Activated CD4-positive, alpha-beta T cell treated with anti-CD3 and anti-CD28 coated beads for 48 hours (primary cell): ENCODE results near the gene MAML3.

Source experiments
- DNase-seq: peaks from one replicate; pipeline ENCODE4 v3.0.0-alpha.2; 2020

MAML3 gene

DNA sequence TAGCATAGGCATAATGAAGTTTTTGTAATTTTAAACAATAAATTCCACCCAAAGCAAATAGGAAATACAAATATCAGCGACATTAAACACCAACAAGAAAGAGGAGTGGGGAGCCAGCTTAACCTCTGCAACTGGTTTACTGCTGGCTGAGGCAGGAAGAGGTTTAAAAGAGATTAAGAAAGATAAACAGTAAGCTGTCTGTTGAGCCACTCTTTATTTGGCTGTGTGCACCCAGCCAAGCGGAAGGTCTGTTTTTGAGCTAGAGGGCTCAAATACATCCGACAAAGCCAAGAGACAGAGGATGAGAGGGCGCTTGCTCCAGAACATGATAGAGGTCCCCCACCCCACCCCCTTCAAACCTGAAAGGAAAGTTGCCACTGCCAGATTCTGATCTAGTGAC is 297.0 kb downstream of the MAML3 start:
- DNase-seq = no peak

DNA sequence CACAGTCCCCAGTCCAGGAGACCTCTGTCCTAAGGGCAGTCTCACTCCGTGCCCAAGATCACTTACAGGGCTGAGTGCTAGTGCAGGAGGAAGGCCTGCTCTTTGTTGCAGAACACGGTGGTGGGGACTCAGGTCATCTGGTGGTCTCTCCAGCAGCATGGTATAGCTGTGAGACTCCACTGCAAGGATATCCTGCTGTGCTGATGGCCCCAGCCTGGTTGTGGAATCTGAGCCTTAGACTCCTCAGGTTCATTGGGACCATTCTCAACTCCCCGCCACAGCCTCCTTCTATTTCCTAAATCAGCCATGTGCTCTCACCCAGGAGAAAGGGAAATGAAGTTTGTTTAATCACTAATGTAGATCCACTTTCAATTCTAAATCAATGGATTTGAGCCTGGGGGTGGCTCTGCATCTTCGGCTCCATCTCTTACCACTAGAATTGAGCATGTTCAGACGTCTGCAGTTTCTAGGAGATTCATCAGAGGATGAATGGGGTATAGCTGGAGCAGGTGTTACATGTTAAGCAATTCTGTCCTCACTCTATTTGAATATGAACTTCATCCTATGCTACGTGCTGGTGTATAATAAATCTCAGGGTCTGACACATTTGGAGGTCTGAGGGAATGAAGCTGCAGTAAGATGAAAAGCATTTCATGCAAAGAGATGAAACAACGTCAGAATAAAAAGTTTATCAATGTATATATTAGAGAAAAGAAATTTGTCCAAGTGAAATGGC is 299.1 kb downstream of the MAML3 start:
- DNase-seq = no peak

DNA sequence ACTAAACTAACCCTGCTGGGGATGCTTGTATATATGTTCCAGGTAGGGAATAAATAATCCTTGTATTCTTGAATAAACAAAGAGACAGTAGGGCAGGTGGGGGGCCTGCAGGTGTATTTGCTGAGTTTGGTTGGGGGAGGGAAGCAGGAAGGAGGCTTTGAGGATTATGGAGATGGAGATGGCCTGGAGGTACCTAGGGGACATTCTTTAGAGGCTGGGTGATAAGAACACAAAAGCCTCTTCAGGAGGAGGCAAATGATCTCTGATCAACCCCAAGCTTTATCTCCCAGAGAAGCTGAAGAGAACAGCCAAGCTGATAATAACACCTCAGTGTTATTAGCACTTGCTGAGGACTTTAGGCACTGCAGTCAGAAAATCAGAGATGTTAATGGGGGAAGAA is 300.7 kb downstream of the MAML3 start:
- DNase-seq = no peak

DNA sequence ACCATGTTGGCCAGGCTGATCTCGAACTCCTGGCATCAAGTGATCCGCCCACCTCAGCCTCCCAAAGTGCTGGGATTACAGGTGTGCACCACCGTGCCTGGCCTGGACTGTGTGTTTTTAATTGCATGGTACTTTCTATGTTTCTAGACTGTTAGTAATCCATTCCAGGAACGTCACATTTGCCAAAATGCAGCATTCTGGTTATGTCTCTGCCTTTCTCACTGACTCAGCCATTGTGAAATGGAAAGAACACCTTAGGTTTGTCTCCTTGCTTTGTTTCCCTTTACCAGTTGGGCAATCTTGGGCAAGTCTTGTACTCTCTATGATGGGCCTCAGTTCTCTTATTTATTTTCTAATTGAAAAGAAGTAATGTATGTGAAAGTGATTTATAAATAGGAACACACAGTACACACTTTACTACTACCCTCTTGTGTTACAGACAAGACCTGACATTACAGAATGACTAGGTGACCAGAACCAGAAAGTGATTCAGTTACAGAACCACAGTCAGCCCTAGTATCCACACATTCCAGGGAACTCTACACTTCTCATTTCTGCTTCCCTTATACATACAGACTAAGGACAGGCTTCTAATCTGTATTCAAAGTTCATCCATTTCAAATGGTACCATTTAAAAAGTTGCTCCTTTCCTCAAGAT is 301.2 kb downstream of the MAML3 start:
- DNase-seq = peak; percentile 27

DNA sequence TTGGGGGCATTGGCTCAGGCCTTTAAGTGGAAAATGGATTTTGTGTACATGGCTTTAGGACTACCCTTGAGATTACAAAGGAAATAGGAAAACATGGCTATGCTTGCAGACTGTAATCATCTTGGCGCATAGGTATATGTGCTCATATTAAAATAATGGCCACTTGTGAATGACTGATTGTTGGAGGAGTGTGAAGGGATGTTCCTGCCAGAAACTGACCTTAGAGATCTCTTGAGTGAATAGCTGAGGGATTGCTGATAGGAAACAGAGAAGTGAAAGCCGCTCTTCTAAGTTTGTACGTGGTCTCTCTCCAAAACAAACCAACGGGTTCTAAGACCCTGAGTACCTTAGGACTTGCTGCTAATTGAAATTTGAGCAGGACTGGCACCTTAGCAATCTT is 302.3 kb downstream of the MAML3 start:
- no peak for DNase-seq

DNA sequence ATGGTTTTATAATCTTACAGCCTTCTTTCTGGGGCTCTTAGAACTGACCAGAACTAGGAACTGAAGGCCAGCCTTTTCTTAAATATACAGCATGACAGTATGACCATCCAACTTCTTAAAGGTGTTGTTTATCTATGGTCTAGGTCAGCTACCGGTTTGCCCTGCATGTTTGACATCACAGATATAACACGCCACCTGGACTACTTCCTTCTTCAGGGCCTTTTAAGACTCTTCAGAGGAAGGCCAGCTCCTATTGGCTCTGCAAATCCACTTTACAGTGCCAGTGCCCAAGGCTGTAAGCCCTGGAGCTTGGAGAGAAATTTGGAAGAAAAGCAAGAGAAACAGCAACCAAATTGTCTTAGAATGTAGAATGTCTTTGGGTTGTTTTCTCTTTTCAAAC is 302.9 kb downstream of the MAML3 start:
- no peak for DNase-seq

DNA sequence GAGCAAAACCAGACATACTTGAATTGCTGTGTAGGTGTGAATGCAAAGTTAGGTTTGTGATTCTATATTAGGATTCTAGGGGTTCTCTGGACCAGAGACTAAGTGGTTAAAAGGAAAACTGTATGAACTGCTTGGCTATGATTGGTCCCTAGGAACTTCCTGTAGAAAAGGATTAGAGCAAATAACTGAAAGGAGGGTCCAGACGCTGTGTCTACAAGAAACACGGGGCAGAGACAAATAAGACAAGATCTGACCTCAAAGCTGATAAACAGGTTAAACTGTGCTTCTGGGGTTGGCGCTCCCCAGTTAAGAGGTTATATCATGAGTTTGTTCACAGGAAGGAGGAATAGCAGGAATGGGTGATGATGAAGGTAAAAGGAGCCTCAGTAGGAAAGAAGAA is 304.8 kb downstream of the MAML3 start:
- no peak for DNase-seq

DNA sequence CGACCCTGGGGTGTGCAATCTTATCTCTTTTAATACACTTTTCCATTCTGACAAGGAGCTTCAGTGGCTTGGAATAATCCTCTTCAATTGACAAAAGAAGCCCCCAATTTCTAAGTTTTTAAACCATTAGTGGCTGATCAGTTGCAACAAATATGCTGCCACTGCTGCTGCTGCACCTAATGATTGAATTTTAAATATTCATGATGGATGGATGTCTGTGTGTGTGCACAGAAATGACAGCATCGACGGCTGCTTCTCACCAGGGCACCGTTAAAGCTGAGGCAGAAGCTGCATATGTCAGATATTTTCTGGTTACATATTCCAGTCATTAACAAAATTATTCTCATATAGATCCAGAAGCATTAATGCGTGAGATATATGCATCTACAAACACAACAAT is 306.0 kb downstream of the MAML3 start:
- no peak for DNase-seq

DNA sequence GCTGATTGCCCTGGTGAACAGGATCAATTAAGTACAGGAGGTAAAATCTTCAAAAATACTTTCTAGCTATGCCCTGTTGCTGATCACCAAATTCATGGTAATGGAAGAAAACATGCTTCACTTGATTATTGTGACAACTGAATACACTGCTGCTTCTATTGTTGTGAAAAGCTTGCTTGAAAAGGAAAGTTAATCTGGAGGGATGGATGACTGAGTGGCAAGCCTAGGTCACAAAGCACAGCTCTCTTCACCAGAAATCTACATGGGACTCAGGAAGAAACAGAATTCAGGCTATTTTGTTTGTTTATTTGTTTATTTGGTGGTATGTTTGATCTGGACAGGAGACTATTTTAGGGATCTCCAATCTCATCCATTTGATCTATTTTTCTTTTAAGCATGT is 306.4 kb downstream of the MAML3 start:
- DNase-seq = no peak

DNA sequence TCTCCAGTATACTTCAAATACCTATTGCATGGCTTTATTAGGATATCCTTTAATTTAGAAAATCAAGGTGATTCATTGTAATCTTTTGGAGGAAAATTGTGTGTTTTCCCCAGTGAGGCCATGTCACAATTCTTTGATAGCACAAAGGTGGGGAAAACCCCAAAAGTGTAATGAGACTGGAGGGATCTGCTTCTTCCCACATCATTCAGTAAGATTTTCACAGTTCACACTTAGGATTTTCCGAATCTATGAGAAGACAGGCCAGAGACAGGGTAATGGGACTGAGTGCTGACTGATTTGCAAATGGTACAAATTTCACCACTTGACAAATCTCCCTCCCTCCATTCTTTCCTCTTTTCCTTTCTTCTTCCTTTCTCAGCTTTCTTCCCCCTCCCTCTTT is 307.2 kb downstream of the MAML3 start:
- no peak for DNase-seq

DNA sequence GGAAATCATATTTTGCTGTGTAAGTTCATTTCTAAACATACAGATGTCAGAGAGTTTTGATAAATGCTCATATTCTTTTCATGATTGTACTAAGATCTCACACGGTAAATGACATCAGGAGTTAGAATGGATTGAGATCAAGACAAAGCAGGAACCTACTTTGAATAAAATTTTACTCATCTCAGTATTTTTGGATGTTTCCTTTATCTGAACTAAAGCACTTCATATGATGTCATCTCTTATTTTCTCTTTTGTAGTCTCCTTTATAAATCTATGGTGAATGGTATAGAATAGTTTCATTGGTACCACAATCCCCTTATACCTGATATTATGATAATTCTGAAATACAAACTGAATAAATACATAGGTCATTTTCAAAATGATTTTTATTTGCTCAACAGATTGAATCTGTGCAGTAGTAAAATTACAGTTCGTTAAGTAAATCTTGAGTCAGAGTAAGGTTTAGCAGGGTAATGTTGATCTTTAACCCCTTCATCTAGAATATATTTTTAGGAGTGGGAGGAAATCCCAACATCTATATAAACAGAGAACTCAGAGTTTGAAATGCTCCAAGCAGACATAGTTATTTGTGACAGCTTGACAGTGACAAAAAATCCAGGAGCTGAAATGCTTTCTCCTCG is 308.4 kb downstream of the MAML3 start:
- no peak for DNase-seq

DNA sequence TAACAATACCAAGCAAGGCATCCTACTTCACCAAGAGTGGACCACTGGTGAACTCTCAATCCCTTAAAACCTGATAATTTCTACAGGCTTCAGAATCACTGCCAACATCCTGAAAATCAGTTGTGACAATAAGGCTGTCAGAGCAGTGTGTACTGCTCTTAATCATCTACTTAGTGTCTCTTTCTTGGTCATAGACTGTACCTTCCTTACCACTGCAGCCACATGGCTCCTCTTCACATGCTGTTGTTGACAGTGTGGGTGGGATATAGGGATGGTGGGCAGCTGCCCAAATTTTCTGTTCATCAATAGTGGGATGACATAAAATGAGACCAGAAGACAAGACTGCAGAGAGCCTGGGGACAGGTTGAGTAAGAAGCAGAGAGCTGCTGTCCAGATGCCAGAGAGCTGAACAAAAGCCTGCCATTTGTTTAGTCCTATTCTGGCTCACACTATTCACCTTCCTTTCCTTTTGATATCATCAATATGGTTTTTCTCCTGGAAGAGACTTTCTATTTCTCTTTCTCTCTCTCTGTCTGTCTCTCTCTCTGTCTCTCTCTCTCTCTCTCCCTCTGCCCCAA is 309.4 kb downstream of the MAML3 start:
- no peak for DNase-seq

DNA sequence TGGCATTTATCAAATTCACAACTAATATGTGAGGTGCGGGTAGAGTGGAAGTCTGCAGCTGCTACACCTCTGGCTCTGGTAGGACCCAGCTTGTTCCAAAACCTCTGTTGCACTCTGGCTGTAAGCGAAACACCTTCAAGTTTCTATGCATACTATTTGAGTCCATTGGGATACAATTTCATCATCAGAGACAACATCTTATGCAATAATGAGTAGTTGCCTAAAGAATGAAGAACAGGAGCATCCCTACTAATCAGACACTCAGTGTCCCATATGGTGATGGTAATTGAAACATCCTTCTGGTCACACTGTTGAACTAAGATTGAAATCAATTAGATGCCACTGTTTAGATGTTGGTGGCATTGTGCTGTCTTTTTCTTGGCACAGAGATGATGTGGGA is 309.9 kb downstream of the MAML3 start:
- no peak for DNase-seq

DNA sequence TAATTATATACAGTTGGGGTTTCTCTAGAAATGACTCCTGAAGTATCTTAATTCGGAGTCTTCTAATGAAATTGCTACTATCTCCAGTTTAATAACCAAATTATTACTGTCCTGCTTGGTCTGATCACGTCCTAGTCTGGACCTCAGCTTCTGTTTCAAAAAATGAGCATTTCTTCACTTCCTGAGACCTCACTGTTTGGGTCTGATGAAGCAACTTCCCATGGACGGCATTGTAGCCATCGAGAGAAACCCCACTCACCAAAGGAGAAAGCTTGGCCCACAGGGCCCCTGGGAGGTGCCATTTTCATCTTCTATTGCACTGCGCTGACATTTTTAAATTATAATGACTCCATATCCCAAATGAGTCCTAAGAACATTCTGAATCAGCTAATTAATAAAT is 310.3 kb downstream of the MAML3 start:
- no peak for DNase-seq

DNA sequence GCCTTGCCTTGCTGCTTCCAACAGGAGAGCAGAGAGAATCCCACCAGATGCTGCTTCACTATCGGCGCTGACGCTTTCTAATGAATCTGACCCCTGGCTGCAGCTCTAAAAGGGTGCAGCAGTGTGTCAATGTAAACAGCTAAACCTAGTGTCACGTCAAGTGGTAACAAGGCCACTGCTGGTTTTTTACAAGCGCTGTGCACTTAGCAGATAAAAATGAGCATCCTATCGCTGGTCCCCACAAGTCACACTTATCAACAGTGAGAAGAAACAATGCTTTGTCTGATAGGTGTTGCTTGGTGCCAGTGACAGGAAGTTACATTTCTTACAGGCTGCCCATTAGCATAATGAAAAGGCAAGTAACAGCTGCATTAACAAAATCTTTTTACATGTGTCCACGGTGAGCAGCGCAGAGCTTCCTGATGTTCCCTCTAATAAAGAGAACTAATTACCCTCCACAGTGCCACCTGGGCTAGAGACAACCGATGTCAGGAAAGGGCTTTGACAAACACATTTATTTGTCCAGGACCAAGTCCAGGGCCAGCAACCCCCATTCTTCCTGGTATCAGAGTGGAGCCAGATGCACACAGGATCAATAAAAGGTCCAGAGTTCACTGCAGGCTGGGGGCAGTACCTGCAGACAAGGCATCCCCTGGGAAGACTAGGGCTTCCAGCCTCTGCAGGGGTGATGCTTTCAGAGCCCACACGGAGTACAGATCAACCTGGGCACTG is 312.4 kb downstream of the MAML3 start:
- no peak for DNase-seq

DNA sequence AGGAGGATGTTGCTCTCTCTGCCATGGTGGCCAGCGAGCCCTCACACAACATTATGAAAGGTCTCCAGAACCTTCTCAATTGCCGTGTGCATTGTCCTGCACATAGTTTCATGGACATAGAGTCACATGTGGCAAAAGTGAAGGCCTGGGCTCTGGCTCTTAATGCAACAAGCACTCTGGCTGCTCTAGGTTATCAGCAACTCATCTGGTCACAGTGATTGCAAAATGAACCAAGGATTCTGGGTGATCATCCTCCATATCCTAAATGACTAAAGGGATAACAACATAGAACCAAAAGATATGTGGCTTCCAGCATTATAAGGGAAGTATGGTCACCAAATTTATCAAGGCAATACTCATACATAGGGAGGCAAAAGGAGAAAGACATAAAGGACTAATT is 313.2 kb downstream of the MAML3 start:
- no peak for DNase-seq

DNA sequence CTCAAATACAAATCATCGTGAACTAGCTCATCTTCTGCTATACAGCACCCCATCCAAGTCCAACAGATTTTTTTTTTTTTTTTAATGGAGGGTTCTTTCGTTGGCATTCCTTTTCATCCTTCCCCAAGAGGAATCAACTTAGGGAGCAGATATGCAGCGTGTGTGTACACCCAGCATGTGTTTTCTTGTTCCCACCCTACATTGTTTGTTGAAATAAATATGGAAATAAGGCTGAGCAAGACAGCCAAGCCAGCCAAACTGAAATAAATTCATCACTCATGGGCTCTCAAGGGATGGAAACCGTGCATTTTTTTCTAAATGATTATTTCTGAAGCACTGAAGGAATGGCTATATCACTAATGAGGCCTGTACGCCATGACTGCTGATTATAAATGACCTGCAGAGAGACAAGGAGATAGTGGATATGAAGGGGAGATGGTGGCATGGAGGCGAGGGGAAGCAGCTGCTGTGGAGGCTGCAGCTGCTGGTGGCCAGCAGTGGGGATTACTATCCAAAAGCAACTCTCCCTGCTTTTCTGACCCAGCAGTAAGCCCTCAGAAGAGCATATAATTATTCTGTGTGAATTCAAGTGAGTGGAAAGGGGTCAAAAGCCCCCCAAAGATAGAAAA is 314.5 kb downstream of the MAML3 start:
- DNase-seq = no peak

DNA sequence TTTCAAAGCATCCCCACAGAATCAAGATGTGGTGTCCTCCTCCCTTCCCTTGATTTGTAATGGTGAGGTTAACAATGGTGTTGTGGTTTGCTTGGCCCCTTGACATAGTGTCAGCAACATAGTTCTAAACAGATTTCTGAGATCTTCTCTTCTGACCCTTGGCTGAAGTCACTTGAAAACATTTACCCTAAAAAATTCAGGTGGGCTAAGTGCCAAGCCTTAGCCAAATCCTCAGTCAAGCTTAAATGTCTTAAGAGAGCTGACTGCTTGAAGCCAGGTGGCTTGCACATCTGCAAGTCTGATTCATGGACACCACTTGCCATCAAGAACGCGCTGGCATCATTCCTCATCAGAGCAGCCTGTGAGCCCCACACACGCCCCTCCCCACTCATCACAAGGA is 315.2 kb downstream of the MAML3 start:
- no peak for DNase-seq

DNA sequence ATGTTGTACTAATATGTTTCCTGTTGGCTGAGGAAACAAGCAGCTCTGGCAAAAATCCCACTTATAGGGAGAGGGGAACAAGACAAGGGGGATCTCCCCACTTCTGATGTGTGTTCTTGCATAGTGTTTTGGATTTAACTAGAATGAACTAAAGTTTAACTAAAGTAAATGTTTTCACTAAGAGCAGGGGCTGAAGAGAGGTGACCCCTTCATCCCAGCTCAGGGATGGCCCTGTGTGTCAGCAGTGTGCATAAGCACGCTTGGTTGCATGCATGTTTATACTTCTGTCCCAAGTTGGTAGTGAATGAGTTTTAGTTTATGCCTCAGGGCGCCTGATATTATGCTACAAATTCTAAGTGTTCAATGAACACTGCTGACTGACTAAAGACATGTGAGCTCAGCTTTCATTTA is 319.0 kb downstream of the MAML3 start:
- DNase-seq = no peak

DNA sequence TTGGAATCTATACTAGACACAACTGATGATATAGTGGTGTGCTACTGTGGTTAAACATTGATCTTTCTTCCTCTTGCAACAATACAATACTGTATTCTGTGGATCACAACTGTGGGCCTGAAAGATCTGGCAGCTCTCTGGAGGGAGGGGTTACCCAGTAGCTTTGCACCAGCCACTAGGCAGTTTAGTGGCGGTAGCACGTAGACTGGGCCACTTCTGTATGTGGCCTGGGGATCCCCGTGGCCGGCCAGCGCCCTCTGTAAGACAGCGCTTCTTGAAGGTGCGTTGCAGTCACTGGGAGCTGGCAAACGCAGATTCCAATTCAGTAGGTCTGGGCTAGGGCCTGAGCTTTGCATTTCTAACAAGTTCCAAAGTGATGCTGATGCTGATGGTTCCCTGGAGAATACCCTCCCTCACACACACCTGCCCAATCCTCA is 319.7 kb downstream of the MAML3 start:
- DNase-seq = no peak

DNA sequence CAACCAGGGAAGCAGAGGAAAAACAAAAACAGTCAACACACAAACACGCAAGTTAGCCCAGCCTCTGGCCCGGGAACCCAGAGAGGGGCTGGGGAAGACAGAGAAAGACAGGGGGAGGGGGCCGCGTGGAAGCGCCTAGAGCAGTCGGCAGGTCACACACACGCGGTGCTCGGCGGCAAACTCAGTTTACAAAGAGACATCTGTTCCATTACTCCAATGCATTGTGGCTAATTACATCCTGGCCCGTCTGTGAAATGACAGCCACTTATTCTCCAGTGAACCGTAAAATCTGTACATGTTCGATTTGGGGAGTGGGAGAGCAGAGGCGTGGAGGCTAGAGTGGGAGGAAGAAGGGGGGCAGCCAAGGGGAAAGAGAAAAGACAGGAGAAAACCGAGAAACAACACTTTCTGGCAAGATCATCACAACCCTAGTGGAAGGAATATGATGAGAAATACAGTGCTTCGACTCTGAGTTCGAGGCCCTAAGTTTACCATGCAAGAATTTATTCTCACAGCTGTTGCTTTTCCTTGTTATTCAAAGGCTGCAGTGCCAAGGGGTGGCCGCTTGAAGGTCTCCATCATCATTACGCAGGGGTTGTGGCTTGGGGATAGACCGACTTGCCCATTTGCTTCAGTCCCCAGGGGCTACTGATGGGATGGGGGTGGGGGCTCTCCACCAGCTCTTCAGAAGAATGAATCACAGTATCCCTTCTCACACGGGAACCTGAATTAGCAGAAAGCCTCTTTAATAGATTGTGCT is 320.7 kb downstream of the MAML3 start:
- DNase-seq = no peak
